Measurements from ENCODE around the gene P2RX5. TPM values are rescaled to one million over a fixed set of nuclear protein-coding genes. Genes with fewer than 3 reads are reported as not detected.

Gene P2RX5
- total and polyA plus RNA-seq, 2 experiments from 2014 or later: 7.5 to 13.6 TPM

DNA sequence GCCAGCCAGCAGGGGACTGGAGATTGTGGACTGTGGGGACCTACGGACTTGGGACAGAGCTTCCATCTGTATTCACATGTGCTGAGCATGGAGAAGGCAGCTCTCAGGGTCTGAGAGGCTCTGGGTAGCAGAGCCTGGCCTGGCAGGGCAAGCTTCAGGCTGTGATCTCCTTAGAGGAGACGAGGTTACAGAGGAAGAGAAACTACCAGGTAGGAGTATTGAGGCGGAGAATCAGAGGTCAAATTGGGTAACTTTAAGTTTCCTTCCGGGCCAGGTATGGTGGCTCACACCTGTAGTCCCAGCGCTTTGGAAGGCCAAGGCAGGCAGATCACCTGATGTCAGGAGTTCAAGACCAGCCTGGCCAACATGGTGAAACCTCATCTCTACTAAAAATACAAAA lies 50.6 kb downstream of the P2RX5 start:
- DNase-seq (ENCODE audit: low spot score) (no peak), ATAC-seq (no peak)
- Mint-ChIP-seq H3K4me3 (no peak overlapping the region), H3K4me1 (peaks cover under 1% of the 10 kb centered on the region), H3K27ac (no peak overlapping the region), H3K36me3 (ENCODE audit: low read depth) (peaks cover 13% of the 10 kb centered on the region; the same call in 2 of the 3 replicates), H3K9me3 (no peaks in the 10 kb centered on the region), H3K27me3 (ENCODE audit: insufficient read depth, low read depth, poor library complexity) (peaks cover 2% of the 10 kb centered on the region)
- Histone ChIP-seq H3K9me2 (ENCODE audit: insufficient read depth) (no peaks in the 10 kb centered on the region), H3K36me3 (ENCODE audit: insufficient read depth) (no peaks in the 10 kb centered on the region), H3K79me2 (replicated peaks; ENCODE audit: insufficient read depth) (no peaks in the 10 kb centered on the region), H3K4me1 (ENCODE audit: insufficient read depth) (peaks cover 5% of the 10 kb centered on the region; the same call in 1 of the 2 replicates), H3K4me3 (no peak overlapping the region), H2AFZ (no peak overlapping the region), H4K20me1 (replicated peaks; ENCODE audit: insufficient read depth) (no peaks in the 10 kb centered on the region), H3K27ac (ENCODE audit: low read depth) (no peak overlapping the region), H3F3A (replicated peaks; ENCODE audit: low read depth) (no peaks in the 10 kb centered on the region), H3K27me3 (ENCODE audit: insufficient read depth) (no peaks in the 10 kb centered on the region), H3K4me2 (no peak overlapping the region)
- TF ChIP-seq ETS1 (IDR thresholded peaks at IDR 0.05) (no peak), EZH2 (IDR thresholded peaks at IDR 0.05; ENCODE audit: low read depth, unreplicated experiment) (no peak), STAT1 (IDR thresholded peaks at IDR 0.05; ENCODE audit: unreplicated experiment) (no peak), JUNB (IDR thresholded peaks at IDR 0.05; ENCODE audit: unreplicated experiment) (no peak), NANOG (IDR thresholded peaks at IDR 0.05; ENCODE audit: borderline replicate concordance) (no peak), POLR2AphosphoS5 (IDR thresholded peaks at IDR 0.05; ENCODE audit: low read depth) (no peak), CREB1 (CRISPR knock-in tag; IDR thresholded peaks at IDR 0.05; ENCODE audit: low read depth) (no peak), ZNF331 (CRISPR knock-in tag; IDR thresholded peaks at IDR 0.05; ENCODE audit: low read depth) (no peak), ZNF114 (CRISPR knock-in tag; IDR thresholded peaks at IDR 0.05) (no peak), EZH2phosphoT487 (IDR thresholded peaks at IDR 0.05; ENCODE audit: unreplicated experiment) (no peak), REST (IDR thresholded peaks at IDR 0.05; ENCODE audit: unreplicated experiment) (no peak)
- TF ChIP-seq, protein P1, sequence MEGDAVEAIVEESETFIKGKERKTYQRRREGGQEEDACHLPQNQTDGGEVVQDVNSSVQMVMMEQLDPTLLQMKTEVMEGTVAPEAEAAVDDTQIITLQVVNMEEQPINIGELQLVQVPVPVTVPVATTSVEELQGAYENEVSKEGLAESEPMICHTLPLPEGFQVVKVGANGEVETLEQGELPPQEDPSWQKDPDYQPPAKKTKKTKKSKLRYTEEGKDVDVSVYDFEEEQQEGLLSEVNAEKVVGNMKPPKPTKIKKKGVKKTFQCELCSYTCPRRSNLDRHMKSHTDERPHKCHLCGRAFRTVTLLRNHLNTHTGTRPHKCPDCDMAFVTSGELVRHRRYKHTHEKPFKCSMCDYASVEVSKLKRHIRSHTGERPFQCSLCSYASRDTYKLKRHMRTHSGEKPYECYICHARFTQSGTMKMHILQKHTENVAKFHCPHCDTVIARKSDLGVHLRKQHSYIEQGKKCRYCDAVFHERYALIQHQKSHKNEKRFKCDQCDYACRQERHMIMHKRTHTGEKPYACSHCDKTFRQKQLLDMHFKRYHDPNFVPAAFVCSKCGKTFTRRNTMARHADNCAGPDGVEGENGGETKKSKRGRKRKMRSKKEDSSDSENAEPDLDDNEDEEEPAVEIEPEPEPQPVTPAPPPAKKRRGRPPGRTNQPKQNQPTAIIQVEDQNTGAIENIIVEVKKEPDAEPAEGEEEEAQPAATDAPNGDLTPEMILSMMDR (conservative IDR thresholded peaks at IDR 0.05; ENCODE audit: low read depth in 2 of 2): no peak
- TF ChIP-seq, protein P2, sequence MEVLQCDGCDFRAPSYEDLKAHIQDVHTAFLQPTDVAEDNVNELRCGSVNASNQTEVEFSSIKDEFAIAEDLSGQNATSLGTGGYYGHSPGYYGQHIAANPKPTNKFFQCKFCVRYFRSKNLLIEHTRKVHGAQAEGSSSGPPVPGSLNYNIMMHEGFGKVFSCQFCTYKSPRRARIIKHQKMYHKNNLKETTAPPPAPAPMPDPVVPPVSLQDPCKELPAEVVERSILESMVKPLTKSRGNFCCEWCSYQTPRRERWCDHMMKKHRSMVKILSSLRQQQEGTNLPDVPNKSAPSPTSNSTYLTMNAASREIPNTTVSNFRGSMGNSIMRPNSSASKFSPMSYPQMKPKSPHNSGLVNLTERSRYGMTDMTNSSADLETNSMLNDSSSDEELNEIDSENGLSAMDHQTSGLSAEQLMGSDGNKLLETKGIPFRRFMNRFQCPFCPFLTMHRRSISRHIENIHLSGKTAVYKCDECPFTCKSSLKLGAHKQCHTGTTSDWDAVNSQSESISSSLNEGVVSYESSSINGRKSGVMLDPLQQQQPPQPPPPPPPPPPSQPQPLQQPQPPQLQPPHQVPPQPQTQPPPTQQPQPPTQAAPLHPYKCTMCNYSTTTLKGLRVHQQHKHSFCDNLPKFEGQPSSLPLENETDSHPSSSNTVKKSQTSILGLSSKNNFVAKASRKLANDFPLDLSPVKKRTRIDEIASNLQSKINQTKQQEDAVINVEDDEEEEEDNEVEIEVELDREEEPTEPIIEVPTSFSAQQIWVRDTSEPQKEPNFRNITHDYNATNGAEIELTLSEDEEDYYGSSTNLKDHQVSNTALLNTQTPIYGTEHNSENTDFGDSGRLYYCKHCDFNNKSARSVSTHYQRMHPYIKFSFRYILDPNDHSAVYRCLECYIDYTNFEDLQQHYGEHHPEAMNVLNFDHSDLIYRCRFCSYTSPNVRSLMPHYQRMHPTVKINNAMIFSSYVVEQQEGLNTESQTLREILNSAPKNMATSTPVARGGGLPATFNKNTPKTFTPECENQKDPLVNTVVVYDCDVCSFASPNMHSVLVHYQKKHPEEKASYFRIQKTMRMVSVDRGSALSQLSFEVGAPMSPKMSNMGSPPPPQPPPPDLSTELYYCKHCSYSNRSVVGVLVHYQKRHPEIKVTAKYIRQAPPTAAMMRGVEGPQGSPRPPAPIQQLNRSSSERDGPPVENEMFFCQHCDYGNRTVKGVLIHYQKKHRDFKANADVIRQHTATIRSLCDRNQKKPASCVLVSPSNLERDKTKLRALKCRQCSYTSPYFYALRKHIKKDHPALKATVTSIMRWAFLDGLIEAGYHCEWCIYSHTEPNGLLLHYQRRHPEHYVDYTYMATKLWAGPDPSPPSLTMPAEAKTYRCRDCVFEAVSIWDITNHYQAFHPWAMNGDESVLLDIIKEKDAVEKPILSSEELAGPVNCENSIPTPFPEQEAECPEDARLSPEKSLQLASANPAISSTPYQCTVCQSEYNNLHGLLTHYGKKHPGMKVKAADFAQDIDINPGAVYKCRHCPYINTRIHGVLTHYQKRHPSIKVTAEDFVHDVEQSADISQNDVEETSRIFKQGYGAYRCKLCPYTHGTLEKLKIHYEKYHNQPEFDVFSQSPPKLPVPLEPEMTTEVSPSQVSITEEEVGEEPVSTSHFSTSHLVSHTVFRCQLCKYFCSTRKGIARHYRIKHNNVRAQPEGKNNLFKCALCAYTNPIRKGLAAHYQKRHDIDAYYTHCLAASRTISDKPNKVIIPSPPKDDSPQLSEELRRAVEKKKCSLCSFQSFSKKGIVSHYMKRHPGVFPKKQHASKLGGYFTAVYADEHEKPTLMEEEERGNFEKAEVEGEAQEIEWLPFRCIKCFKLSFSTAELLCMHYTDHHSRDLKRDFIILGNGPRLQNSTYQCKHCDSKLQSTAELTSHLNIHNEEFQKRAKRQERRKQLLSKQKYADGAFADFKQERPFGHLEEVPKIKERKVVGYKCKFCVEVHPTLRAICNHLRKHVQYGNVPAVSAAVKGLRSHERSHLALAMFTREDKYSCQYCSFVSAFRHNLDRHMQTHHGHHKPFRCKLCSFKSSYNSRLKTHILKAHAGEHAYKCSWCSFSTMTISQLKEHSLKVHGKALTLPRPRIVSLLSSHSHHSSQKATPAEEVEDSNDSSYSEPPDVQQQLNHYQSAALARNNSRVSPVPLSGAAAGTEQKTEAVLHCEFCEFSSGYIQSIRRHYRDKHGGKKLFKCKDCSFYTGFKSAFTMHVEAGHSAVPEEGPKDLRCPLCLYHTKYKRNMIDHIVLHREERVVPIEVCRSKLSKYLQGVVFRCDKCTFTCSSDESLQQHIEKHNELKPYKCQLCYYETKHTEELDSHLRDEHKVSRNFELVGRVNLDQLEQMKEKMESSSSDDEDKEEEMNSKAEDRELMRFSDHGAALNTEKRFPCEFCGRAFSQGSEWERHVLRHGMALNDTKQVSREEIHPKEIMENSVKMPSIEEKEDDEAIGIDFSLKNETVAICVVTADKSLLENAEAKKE (CRISPR knock-in tag; IDR thresholded peaks at IDR 0.05): no peak

All from GM23338 (cell line).